Astrocyte (in vitro differentiated cells and primary cell): Measurements from ENCODE around the gene TGFBRAP1.

Experiments used
- EZH2 ChIP-seq: IDR thresholded peaks from 2 replicates; pipeline ENCODE4 v1.6.1; 2012; ENCODE audit warnings: mild to moderate bottlenecking, low read length, inconsistent platforms; ENCODE audit not compliant: insufficient read depth
- TF ChIP-seq, protein P1 (sequence below): IDR thresholded peaks from 2 replicates; pipeline ENCODE4 v1.5.1; 2011; ENCODE audit warnings: low read depth, mild to moderate bottlenecking, inconsistent platforms, low read length, moderate library complexity; ENCODE audit not compliant: insufficient read depth

DNA sequence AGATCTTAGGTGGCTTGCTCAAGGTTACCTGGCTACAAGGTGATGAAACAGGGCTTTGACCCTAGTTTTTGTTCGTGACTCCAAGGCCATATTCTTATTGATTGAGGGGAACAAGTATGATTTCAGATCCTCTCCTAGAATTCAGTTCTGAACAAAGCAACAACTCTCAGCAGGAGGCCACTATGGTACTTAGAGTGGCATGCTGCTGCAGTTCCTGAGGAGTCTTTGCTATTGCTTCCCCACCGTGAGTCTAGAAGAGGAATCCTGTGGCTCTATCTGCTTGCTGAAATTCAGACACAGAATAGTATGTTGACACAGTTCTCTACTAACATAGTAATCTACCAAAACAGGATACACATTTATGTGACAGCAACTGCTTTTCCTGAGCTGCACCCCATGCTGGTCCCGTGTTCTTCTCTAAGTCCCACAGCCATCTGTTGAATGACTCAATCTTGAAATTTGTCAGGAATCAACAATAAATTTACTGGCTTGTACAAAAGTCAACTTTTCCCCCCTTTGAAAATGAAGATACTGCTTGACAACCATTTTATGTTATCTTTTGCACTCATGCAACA, 4.1 kb downstream of the TGFBRAP1 start:
- TF ChIP-seq, protein P1, sequence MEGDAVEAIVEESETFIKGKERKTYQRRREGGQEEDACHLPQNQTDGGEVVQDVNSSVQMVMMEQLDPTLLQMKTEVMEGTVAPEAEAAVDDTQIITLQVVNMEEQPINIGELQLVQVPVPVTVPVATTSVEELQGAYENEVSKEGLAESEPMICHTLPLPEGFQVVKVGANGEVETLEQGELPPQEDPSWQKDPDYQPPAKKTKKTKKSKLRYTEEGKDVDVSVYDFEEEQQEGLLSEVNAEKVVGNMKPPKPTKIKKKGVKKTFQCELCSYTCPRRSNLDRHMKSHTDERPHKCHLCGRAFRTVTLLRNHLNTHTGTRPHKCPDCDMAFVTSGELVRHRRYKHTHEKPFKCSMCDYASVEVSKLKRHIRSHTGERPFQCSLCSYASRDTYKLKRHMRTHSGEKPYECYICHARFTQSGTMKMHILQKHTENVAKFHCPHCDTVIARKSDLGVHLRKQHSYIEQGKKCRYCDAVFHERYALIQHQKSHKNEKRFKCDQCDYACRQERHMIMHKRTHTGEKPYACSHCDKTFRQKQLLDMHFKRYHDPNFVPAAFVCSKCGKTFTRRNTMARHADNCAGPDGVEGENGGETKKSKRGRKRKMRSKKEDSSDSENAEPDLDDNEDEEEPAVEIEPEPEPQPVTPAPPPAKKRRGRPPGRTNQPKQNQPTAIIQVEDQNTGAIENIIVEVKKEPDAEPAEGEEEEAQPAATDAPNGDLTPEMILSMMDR = no peak
- TF ChIP-seq EZH2 = no peak
